Measurements from ENCODE around the gene GOLGA7B. TPM values are rescaled to one million over a fixed set of nuclear protein-coding genes. Genes with fewer than 3 reads are reported as not detected.

The GOLGA7B gene
- total RNA-seq, 4 donors from 2014 or later, result 12.0 to 27.9 (median 19.4) TPM

- Histone ChIP-seq H3K36me3 (no peaks in the 10 kb centered on the region), H3K9me3 (no peaks in the 10 kb centered on the region), H3K4me3 (no peak overlapping the region), H3K27ac (no peak overlapping the region), H3K4me1 (no peaks in the 10 kb centered on the region), H3K27me3 (peaks cover 3% of the 10 kb centered on the region)
- no peak for DNase-seq (ENCODE audit: low spot score in 2 of 2)
- 85% methylated on average over 7 of the region's 7 CpGs for WGBS
- TF ChIP-seq, protein P1, sequence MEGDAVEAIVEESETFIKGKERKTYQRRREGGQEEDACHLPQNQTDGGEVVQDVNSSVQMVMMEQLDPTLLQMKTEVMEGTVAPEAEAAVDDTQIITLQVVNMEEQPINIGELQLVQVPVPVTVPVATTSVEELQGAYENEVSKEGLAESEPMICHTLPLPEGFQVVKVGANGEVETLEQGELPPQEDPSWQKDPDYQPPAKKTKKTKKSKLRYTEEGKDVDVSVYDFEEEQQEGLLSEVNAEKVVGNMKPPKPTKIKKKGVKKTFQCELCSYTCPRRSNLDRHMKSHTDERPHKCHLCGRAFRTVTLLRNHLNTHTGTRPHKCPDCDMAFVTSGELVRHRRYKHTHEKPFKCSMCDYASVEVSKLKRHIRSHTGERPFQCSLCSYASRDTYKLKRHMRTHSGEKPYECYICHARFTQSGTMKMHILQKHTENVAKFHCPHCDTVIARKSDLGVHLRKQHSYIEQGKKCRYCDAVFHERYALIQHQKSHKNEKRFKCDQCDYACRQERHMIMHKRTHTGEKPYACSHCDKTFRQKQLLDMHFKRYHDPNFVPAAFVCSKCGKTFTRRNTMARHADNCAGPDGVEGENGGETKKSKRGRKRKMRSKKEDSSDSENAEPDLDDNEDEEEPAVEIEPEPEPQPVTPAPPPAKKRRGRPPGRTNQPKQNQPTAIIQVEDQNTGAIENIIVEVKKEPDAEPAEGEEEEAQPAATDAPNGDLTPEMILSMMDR (IDR thresholded peaks at IDR 0.05), result no peak
These were observed 39.2 kb upstream of the GOLGA7B start for GRCh38 chr10:97810446-97810845.

- no peak for DNase-seq (ENCODE audit: low spot score in 2 of 2)
- Histone ChIP-seq H3K9me3 (no peaks in the 10 kb centered on the region), H3K27ac (no peak overlapping the region), H3K4me1 (no peaks in the 10 kb centered on the region), H3K27me3 (peaks cover 4% of the 10 kb centered on the region), H3K36me3 (no peaks in the 10 kb centered on the region), H3K4me3 (no peak overlapping the region)
- WGBS, result 52% methylated on average over 3 of the region's 3 CpGs
- TF ChIP-seq POLR2A (IDR thresholded peaks at IDR 0.05) (no peak), POLR2AphosphoS5 (IDR thresholded peaks at IDR 0.05) (no peak), EP300 (IDR thresholded peaks at IDR 0.05) (no peak)
- TF ChIP-seq, protein P1 (IDR thresholded peaks at IDR 0.05), result no peak
These were observed 37.7 kb upstream of the GOLGA7B start for GRCh38 chr10:97811958-97812357.

GRCh38 chr10:97812696-97813095 is 36.9 kb upstream of the GOLGA7B start:
- Histone ChIP-seq H3K36me3 (no peaks in the 10 kb centered on the region), H3K27ac (no peak overlapping the region), H3K9me3 (no peaks in the 10 kb centered on the region), H3K4me3 (no peak overlapping the region), H3K27me3 (peaks cover 5% of the 10 kb centered on the region), H3K4me1 (no peaks in the 10 kb centered on the region)
- 83% methylated on average over 8 of the region's 8 CpGs for WGBS
- no peak for DNase-seq (ENCODE audit: low spot score in 2 of 2)
- TF ChIP-seq EP300 (IDR thresholded peaks at IDR 0.05) (no peak), POLR2AphosphoS5 (IDR thresholded peaks at IDR 0.05) (no peak), POLR2A (IDR thresholded peaks at IDR 0.05) (no peak)
- TF ChIP-seq, protein P1 (IDR thresholded peaks at IDR 0.05), result no peak

DNA sequence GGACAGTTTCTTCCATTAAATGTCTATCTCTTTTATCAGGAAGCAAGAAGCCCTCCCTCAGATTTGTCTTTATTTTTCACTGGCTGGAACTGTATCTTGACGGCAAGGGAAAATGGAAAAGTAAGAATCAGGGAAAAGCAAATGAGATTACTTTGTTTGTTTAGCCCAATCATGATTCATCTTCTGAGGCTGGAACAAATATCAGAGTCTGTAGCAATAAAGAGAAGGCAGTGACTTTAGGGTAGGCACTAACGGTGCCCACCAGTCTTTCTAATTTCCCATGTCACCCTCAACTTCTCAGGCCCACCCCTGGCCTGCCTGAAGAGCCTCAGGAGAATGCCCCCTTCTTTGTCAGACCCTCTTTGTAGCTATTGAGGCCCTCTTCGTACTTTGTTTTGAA is 36.3 kb upstream of the GOLGA7B start:
- 77% methylated on average over 3 of the region's 3 CpGs for WGBS
- H3K27me3 ChIP-seq, result peaks cover 5% of the 10 kb centered on the region
- H3K36me3 ChIP-seq, result no peaks in the 10 kb centered on the region
- H3K9me3 ChIP-seq, result no peaks in the 10 kb centered on the region
- DNase-seq (ENCODE audit: low spot score in 2 of 2), result no peak
- no peak overlapping the region for H3K4me3 ChIP-seq
- no peak overlapping the region for H3K27ac ChIP-seq
- TF ChIP-seq POLR2A (IDR thresholded peaks at IDR 0.05) (no peak), EP300 (IDR thresholded peaks at IDR 0.05) (no peak), POLR2AphosphoS5 (IDR thresholded peaks at IDR 0.05) (no peak)
- TF ChIP-seq, protein P1 (IDR thresholded peaks at IDR 0.05), result no peak
- no peaks in the 10 kb centered on the region for H3K4me1 ChIP-seq

- peaks cover 5% of the 10 kb centered on the region for H3K27me3 ChIP-seq
- no peak overlapping the region for H3K27ac ChIP-seq
- H3K9me3 ChIP-seq, result no peaks in the 10 kb centered on the region
- no peaks in the 10 kb centered on the region for H3K36me3 ChIP-seq
- H3K4me3 ChIP-seq, result no peak overlapping the region
- no peaks in the 10 kb centered on the region for H3K4me1 ChIP-seq
- DNase-seq (ENCODE audit: low spot score in 2 of 2), result no peak
- no peak for TF ChIP-seq EP300 (IDR thresholded peaks at IDR 0.05)
- TF ChIP-seq, protein P1 (IDR thresholded peaks at IDR 0.05), result no peak
- WGBS, result 75% methylated on average over 5 of the region's 5 CpGs
These were observed 34.6 kb upstream of the GOLGA7B start for GRCh38 chr10:97814996-97815395.
